GM18868 (cell line): ENCODE measurements around the gene RPS4Y2.

Source experiments
- ATAC-seq: cut with Tn5 transposase; IDR thresholded peaks from one replicate; pipeline ENCODE4 v1.9.1; 2021; ENCODE audit warnings: mild to moderate bottlenecking, moderate library complexity; ENCODE audit not compliant: unreplicated experiment

The RPS4Y2 gene

DNA sequence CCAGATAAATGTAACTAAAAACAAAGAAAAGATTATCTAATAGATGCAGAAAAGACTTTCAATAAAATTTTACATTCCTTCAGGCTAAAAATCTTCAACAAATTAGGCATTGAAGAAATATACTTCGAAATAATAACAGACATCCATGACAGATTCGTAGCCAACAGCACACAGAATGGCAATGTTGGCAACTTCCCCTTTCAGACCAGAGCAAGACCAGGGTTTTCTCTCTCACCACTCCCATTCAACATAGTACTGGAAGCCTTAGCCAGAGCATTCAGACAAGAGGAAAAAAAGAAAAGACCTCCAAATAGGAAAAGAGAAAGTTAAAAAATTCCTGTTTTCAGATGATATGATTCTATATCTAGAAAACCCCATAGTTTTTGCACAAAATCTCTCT lies 61.2 kb downstream of the RPS4Y2 start:
- no peak for ATAC-seq
